NAMALWA (cell line): ENCODE results near the gene KRTAP24-1.

ENCODE experiments used
- DNase-seq: peaks from one replicate; pipeline ENCODE4 v3.0.0-alpha.2; 2015; ENCODE audit warnings: low spot score

Gene KRTAP24-1

DNA sequence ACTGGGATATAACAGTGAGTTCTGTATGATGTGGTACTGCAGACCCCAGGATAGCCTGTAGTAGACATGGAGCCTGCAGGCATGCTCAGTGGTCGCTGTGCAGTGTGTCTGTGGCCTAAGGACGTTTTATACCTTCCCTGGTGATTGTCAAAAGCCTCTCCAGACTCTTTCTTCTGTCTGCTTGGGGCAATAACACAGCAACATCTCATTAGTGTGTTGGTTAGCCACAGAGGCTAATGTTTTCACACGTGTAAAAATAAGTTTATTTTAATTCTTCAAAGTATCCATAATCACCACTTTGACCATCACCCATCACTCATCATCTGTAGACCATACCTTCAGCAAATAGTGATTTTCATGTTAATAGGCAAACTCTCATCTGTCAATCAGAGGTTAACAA is at the start of gene KRTAP24-1:
Gene KRTAP24-1, minus strand, starts transcription at position 101 of the 400 bp plus-strand sequence. Its CDS starts 18 bp downstream, at position 83.
- DNase-seq: no peak

DNA sequence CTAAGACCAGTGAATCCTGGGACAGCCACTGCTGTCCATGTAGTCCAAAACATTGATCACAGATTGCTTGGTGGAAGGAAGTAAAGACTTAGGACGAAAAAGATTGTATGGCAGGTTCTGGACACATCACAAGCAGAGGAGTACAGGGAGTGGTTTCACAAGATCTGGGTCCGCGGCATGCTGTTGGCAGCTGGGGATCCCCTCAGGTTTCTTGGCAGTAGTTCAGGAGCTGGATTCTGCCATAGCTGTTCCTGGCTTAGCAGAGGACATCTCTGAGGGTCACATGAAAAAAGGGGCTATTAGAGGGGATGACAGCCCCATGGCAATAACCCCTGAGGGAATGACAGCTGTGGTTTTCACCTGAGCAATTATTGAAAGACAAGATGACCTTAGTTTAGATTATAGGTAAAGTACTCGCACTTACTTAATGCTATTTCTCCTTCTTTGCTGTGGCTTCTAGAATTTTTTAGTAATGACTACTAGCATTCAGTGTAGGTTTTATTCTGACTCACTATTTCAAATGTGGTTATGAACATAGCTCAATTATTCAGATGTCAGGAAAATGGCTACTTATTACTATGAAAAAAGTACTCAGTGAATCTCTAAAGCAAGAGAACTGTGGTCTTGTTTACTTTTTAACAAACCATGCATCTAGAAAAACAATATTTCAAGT is 46.6 kb upstream of the KRTAP24-1 start:
- no peak for DNase-seq

- no peak for DNase-seq
Observed at GRCh38 chr21:30326390-30326789, 43.6 kb upstream of the KRTAP24-1 start.

DNA sequence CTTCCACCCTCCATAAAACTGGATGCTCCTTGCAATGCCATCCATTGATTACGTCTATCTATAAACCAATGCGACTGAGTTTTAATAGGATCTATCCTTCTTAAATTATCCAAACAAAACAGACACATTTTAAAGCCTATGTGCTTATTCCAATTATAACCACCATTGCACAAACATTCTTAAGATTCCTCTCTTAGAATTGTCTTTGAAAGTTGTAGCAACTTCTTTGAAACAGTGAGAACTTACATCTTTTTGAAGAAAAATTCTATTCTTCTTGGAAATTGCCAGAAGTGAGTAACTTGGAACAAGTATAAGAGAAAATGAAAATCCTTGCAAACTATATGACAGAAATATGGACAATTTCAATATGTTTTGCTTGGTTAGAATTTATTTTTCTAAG is 37.5 kb upstream of the KRTAP24-1 start, which contains the start of gene KRTAP26-1:
Gene KRTAP26-1, minus strand, starts transcription at position 101 of the 400 bp plus-strand sequence. CDS start 280 bp downstream, outside the sequence.
- no peak for DNase-seq

DNA sequence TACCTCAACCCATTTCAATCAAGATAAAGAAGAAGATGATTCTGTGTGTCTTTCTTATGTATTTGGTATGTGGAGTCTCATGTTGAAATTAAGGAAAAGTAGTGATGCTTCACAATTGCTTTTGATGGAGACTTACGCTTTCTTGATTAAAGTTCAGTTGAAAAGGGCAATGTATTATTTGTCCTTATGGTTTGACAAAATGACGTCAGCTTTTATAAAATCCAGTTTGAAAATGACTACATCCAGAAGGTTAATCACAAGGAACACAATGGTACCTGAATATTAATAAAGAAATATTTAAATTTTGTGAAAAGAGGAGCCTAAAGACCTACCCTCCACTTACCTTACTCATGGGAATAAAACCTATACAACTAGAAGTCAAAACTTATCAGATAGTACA is 33.0 kb upstream of the KRTAP24-1 start:
- no peak for DNase-seq

GRCh38 chr21:30306884-30307283 is 24.1 kb upstream of the KRTAP24-1 start:
- DNase-seq: no peak

DNA sequence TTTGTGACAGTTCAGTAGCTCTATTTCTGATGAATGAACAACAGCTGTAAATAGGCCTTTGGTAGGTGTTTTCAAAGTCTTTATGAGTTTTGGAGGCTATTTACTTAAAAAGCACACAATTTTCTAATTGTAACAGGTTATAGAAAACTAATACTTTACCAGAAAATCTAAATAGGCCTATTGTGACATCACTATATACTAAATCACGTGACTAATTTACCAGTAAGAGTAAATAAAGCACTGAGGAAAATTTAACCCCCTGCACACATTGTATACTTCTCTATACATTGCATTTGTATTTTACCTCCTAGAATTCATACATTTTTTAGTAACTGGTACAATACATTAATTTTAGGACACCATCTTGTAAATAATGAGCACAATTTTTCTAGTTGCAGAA is 22.4 kb upstream of the KRTAP24-1 start:
- no peak for DNase-seq

- DNase-seq: no peak
Observed at GRCh38 chr21:30289215-30289614, 6.5 kb upstream of the KRTAP24-1 start, which contains the start of gene KRTAP25-1. Gene KRTAP25-1, minus strand, starts transcription at chr21:30289514. Its CDS starts 24 bp downstream, at chr21:30289490.

DNA sequence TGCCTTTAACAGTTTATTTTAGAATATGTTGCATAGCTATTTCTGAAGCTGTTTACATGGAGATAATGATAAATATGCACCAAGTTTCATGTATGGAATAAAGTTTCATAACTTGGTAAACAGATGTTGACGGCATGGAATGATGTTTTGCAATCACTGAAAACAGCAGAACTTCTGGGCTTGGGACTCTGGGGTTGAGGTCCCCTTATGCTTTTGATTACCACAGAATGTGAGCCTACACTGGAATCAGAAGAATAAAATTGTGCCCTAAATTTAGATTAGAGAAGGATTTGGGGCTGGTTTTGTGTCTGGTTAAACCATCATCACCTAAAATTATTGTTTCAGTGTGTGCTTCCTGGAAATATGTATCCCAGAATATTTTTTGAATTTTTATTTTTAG is 11.1 kb downstream of the KRTAP24-1 start:
- no peak for DNase-seq

DNA sequence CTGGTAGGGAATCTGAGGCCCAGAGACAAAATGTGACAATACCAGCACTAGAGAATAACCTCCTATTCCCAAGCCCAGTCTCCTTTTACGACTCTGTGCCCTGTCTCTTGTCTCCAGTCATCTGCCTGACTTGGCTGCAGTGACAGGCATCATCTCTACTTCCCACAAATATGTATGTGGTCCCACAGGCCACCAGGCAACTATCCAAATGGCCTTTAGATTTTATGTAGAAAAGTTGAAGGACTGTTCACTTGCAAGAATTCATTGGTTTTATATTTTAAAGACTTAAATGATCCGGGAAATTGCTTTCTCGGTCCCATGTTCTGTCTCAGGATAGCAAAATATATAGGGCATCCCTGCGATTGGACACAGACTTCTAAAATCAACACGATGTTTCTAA is 11.6 kb downstream of the KRTAP24-1 start:
- no peak for DNase-seq

- DNase-seq: no peak
Observed at GRCh38 chr21:30269803-30270530, 12.8 kb downstream of the KRTAP24-1 start.

- peak; percentile 56 for DNase-seq
Observed at GRCh38 chr21:30268608-30269197, 14.0 kb downstream of the KRTAP24-1 start.

DNA sequence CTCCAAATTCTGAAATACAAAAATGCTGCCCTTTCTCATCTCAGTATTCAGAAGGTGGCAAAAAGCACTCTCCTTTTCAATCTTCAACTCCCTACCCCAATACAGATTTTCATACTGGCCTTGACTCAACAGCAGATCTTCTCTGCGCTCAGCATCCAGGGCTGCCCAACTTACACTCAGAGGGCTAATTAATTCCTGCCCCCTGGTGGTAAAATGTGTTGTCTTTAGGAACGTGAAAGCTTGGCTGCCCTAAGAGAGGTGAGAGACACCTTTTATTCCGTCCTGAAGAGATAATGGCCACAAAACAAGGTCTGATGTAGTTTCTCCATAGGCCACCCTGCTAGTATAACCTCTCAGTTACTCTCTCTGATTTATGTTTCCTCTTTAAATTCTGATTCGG is 25.0 kb downstream of the KRTAP24-1 start:
- DNase-seq: peak; percentile 54

DNA sequence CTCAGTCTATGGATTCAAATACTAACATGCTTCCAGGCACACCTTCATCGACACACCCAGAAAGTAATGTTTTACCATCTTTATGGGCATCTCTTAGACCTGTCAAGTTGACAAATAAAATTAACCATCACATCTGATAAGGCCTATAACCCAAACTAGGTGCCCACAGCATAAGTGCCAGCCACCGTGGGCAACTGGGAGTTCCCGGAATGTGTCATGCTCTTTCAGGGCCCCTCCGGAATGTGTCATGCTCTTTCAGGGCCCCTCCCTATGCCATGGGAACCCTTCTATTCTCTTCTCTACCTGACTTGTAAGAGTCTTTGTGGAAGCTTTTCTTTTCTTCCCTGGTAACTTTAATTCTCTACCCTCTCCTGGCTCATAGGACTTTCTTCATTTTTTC is 26.6 kb downstream of the KRTAP24-1 start:
- no peak for DNase-seq

- no peak for DNase-seq
Observed at GRCh38 chr21:30255679-30256078, 27.1 kb downstream of the KRTAP24-1 start.

DNA sequence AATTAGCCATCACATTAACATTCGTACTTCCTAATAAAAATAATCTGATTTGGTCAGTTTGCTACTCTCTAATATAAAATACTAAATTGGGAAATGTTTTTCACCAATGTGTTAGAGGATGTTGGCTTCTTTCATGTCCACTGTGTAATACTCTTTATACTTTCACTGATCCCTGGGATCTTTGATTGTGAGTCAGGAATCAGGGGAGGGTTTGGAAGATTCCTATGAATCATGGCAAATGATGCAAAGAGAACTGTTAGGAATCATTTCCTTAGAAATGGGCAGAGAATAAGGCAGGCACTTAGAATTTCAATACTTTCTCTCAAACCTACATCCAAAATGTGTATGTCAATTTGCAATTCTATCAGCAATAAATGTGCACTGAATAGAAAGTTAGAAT is 31.0 kb downstream of the KRTAP24-1 start:
- no peak for DNase-seq

GRCh38 chr21:30249936-30250335 is 32.8 kb downstream of the KRTAP24-1 start:
- no peak for DNase-seq

- DNase-seq: no peak
Observed at GRCh38 chr21:30248844-30249243, 33.9 kb downstream of the KRTAP24-1 start.

DNA sequence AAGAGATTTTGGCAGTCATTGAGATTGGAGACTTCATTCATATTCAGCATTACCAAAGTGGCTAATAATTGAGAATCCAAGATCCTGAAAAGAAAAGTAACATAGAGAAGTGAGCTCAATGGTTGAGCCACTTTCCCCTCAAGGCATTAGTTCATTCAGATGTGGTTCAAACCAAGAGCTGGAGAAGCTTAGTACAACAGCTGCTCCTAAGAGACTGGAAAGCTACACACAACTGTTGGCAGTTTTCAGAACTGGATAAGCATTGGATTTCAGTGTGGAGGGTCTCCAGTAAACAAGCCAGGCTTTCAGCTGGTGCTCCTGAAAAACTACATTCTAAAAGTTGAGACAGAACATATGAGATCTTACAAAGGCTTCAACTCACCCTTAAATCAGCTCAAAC is 37.7 kb downstream of the KRTAP24-1 start:
- no peak for DNase-seq

DNA sequence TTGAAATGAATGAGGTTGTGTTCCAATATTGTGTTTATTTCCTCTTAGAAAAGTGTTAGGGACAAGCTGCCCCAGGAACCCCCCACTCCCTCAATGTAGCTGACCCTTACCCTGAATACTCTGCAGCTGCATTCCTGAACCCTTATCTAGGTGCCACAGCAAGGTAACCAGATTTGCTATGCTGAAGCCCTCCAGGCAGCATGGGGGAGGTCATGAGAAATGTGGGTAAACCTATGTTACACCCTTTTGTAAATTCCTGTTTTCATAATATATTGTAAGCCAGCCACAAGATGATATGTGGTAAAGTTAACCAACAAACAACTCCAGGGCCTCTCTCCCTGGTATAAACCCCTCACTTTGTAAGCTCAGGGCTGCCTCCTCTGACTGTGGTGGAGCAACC is 39.1 kb downstream of the KRTAP24-1 start:
- DNase-seq: no peak

- DNase-seq: no peak
Observed at GRCh38 chr21:30240661-30241060, 42.1 kb downstream of the KRTAP24-1 start.

- no peak for DNase-seq
Observed at GRCh38 chr21:30238168-30238567, 44.6 kb downstream of the KRTAP24-1 start.

GRCh38 chr21:30234643-30235042 is 48.1 kb downstream of the KRTAP24-1 start:
- no peak for DNase-seq
